Effector memory CD8-positive, alpha-beta T cell (primary cell): Measurements from ENCODE around the gene AFF1.

Experiments
- ATAC-seq: fragments of 150-1000 bp; cut with Tn5 transposase; replicated peaks from 2 replicates; pipeline ENCODE4 v1.10.0; 2021; ENCODE audit warnings: mild to moderate bottlenecking, moderate library complexity
- DNase-seq, 3 experiments: peaks; one replicate each; pipeline ENCODE4 v3.0.0; 2021
- H3K27ac Mint-ChIP-seq, 2 donors: one replicate each; pipeline ENCODE4 v1.8.0; 2022; ENCODE audit warnings: mild to moderate bottlenecking in 2 of 2, mixed read lengths in 2 of 2, moderate library complexity in 2 of 2
- H3K27me3 Mint-ChIP-seq, 2 donors: one replicate each; pipeline ENCODE4 v1.8.0; 2022; ENCODE audit warnings: mixed read lengths in 2 of 2
- H3K36me3 Mint-ChIP-seq: one replicate; pipeline ENCODE4 v1.8.0; 2022; ENCODE audit warnings: mild to moderate bottlenecking, moderate library complexity, mixed read lengths; ENCODE audit not compliant: insufficient read depth
- H3K4me1 Mint-ChIP-seq, 2 donors: one replicate each; pipeline ENCODE4 v1.8.0; 2022; ENCODE audit warnings: low read depth in 2 of 2, mixed read lengths in 2 of 2
- H3K4me3 Mint-ChIP-seq, 2 donors: one replicate each; pipeline ENCODE4 v1.8.0; 2022; ENCODE audit warnings: mild to moderate bottlenecking in 2 of 2, mixed read lengths in 2 of 2, moderate library complexity in 2 of 2
- H3K9me3 Mint-ChIP-seq, 2 donors: one replicate each; pipeline ENCODE4 v1.8.0; 2022; ENCODE audit warnings: mixed read lengths in 2 of 2

Gene AFF1

DNA sequence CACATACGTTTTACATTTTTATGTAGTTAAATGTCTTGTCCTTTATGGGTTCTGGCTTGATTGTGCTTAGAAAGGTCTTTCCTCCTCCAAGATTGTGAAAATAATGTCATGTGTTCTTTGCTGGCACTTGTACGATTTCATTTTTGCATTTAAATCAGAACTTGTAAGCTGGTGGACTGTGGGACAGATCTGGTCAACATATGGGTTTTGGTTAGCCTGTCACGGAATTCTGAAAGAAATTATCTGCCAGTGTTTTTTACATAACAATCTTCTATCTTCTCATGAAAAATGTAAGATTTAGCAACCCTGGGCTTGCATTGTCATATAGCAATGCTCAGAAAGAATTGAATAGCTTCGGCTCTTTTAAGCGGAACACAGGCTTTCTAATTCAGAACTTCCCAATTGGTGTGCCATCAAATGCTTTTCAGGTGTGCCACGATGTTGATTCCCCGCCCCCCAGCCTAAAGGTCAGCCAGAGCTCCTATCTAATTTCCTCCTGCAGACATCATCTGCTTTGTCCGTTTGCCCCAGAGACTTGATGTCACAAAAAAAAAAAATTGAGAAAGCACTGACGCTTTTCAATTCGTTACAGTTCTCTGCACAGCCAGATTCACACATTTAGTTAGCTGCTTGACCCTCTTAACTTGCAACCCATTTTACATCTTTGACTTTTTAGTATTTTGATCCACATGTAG lies 16.2 kb downstream of the AFF1 start:
- H3K36me3 Mint-ChIP-seq: peaks cover 28% of the 10 kb centered on the region
- no peak overlapping the region for H3K4me3 Mint-ChIP-seq
- H3K27ac Mint-ChIP-seq: peak overlapping the region in 1 of 2 donors; percentile 32
- no peak for DNase-seq
- no peaks in the 10 kb centered on the region for H3K9me3 Mint-ChIP-seq
- no peaks in the 10 kb centered on the region for H3K27me3 Mint-ChIP-seq
- peaks cover 30 to 45% of the 10 kb centered on the region in 2 donors for H3K4me1 Mint-ChIP-seq
- ATAC-seq: no peak

DNA sequence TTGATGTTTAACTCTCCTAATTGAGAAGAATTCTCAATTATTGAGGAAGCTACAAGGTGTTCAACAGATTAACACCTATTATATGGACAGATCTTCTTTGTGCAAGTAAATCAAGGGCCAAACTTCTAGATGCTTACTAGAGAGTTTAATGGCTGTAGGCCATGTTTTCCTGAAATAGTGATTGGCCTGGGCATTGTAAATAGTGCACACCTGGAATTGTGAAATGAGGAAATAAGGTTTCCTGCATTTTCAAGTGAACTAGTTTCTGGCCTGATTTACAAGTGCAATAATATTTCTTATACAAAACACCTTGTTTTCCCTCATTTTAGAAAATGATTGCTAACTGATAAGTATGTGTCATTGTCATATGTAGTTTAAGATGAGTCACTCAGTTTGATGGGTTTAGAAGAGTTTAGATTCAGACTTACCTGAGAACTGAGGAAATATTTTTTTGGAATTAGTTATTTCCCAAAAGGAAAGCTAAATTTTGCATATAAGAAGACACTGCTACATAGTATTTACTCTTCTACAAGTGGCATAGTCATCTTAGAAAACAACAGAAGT lies 21.2 kb downstream of the AFF1 start:
- Mint-ChIP-seq H3K9me3 (no peaks in the 10 kb centered on the region), H3K36me3 (peaks cover 18% of the 10 kb centered on the region), H3K27ac (no peak overlapping the region), H3K4me3 (no peak overlapping the region), H3K27me3 (no peaks in the 10 kb centered on the region), H3K4me1 (peaks cover 11 to 16% of the 10 kb centered on the region in 2 donors)
- ATAC-seq (no peak), DNase-seq (no peak)

DNA sequence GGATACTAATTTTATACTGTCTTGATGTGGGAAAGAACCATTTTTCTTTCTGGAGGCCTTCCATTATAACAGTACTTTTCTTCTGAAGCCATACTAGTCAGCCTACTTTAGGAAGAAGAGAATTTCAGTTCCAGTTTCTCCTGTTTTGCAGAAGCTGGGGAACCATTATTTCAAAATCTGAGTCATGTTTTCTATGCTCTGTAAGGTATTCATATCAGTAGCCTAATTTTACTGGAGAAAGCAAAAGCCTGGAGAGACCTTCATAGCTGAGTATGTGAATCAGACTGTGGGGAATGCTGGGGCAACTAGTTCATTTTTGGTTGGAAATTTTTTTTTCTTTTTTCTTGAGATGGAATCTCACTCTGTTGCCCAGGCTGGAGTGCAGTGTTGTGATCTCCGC lies 22.4 kb downstream of the AFF1 start:
- DNase-seq (no peak), ATAC-seq (no peak)
- Mint-ChIP-seq H3K9me3 (no peaks in the 10 kb centered on the region), H3K4me1 (peaks cover 11 to 16% of the 10 kb centered on the region in 2 donors), H3K27me3 (no peaks in the 10 kb centered on the region), H3K4me3 (no peak overlapping the region), H3K36me3 (peaks cover 10% of the 10 kb centered on the region), H3K27ac (no peak overlapping the region)

DNA sequence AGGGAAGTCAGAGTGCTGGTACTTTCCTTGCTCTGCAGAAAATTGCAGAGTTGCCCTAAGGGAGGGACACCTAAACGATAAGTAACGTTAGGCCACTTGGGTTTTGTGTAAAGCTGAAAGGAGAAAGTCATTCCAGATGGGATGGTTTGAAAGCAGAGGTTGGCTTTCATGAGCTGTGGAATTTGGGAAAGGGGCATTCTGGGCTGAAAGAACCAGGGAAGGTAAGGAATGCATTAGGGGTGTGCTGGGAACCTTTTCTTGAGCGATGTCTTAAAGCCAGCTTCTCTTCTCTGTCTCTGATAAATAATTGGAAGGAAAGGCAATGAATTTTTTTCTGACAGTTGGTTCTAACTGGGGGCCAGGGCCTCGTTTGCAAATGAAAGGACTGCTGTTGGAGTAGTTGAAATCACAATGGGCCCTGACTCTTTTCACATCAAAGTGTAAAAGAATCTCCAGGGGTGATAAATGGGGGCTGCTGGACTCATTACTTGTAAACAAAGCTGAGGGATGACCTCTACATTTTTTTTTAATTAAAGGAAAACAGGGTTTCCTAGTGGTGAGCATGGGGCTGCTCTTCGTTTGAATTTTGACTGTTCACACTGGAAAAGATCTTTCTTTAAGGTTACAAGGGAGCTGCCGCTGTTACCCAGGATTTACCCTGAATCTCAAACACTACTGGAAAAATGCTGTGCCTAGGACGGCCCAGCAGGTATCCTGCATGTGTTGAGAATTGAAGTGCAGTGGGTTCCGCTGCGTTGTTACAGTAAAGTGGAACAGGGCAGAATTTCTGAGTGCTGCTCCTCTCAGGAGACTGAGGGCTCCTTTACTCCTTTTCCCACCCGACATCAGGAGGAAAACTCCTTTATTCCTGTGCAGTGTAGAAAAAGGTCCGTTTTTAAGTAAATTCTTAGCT lies 25.0 kb downstream of the AFF1 start:
- ATAC-seq: no peak
- Mint-ChIP-seq H3K27ac (peak overlapping the region; percentile 41 to 47), H3K9me3 (no peaks in the 10 kb centered on the region), H3K36me3 (peaks cover 4% of the 10 kb centered on the region), H3K4me1 (peaks cover 7 to 12% of the 10 kb centered on the region in 2 donors), H3K4me3 (no peak overlapping the region), H3K27me3 (no peaks in the 10 kb centered on the region)
- DNase-seq: no peak

DNA sequence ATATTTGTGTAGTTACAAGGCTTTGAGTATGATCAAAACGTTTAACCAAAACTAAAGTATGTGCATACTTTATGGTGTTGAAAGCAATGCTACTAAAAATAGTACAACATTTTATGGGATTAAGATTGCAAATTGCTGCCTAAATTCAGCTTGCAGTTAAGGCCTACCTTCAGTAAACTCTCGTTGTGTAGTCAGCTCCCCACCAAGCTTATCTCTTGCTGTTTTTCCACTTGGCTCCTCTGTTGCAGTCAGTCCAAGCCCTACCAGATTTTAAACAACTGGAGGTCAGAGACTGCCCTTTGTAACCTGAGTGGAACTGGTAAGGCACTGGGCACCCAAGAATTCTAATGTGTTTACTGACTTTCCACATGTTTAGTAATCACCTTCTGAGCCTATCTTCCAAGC lies 25.7 kb downstream of the AFF1 start:
- Mint-ChIP-seq H3K27me3 (no peaks in the 10 kb centered on the region), H3K27ac (no peak overlapping the region), H3K36me3 (peaks cover under 1% of the 10 kb centered on the region), H3K9me3 (no peaks in the 10 kb centered on the region), H3K4me3 (no peak overlapping the region), H3K4me1 (peaks cover 2 to 8% of the 10 kb centered on the region in 2 donors)
- ATAC-seq (no peak), DNase-seq (no peak)

DNA sequence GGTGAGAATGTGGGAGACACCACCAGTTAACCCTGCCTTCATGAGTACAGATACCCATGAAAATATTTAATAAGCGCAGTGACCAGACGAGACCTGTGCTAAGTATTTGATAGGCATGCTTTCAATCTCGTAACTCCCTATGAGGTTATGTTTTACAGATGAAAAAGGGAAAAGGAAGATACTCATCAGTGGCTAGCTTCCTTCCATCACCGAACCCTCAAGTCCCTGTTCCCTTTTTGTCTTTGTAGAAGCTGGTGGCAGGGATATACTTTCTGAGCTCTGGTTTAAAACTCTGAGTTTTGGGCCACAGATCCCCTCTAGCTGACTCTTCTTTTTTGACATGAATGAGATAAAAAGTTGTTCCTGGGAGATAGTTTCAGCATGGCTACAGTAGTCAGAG lies 26.3 kb downstream of the AFF1 start:
- no peak for ATAC-seq
- DNase-seq: no peak
- Mint-ChIP-seq H3K36me3 (no peaks in the 10 kb centered on the region), H3K9me3 (no peaks in the 10 kb centered on the region), H3K4me3 (no peak overlapping the region), H3K27me3 (no peaks in the 10 kb centered on the region), H3K27ac (no peak overlapping the region), H3K4me1 (peaks cover 0 to 9% of the 10 kb centered on the region in 2 donors)

DNA sequence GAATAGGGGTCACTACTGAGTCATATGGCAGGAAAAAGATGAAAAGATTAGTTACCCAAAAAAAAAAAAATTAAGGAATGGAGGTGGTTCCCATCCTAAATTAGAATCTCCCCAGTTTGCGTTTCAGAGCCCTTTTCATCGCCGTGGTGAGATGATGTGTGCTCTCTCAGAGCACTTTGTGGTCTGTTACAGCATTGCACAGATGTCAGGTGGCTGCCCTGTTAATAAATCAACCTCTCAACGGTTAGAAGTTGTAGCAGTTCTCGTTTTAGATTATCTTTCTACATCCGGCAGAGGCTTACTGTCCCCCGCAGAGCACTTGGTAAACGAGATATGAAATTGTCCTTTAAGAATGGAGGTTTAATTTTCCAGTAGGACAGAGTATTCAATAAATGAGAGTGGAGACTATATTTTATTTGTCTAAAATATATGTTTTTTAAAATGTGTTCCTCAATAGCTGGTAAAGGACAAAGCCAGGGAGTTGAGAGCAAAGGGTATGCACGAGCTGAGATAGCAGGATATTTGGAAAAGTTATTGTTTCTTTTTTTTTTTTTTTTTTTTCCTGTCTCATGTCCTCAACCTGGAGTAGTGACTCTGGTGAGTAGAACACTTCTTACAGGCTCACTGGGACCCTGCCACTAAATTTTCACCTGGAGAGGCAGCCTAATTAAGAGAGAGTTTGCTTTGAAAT lies 26.9 kb downstream of the AFF1 start:
- Mint-ChIP-seq H3K4me3 (no peak overlapping the region), H3K36me3 (no peaks in the 10 kb centered on the region), H3K9me3 (no peaks in the 10 kb centered on the region), H3K4me1 (peaks cover 0 to 9% of the 10 kb centered on the region in 2 donors), H3K27me3 (no peaks in the 10 kb centered on the region), H3K27ac (no peak overlapping the region)
- no peak for DNase-seq
- peak; percentile 46 for ATAC-seq

DNA sequence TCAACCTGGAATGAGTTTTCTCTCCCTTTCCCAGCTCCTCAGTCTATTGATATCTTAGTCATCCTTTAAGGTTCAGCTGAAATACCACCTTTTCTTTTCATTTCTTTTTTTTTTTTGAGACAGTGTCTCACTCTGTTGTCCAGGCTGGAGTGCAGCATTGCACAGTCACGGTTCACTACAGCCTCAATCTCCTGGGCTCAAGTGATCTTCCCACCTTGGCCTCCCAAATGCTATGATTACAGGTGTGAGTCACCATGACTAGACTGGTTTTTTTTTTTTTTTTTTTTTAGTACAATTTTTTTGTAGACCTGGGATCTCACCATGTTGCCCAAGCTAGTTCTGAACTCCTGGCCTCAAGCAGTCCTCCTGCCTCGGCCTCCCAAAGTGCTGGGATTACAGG lies 28.9 kb downstream of the AFF1 start:
- Mint-ChIP-seq H3K27ac (no peak overlapping the region), H3K4me3 (no peak overlapping the region), H3K9me3 (no peaks in the 10 kb centered on the region), H3K4me1 (peaks cover 0 to 9% of the 10 kb centered on the region in 2 donors), H3K27me3 (no peaks in the 10 kb centered on the region), H3K36me3 (no peaks in the 10 kb centered on the region)
- DNase-seq: no peak
- ATAC-seq: no peak

DNA sequence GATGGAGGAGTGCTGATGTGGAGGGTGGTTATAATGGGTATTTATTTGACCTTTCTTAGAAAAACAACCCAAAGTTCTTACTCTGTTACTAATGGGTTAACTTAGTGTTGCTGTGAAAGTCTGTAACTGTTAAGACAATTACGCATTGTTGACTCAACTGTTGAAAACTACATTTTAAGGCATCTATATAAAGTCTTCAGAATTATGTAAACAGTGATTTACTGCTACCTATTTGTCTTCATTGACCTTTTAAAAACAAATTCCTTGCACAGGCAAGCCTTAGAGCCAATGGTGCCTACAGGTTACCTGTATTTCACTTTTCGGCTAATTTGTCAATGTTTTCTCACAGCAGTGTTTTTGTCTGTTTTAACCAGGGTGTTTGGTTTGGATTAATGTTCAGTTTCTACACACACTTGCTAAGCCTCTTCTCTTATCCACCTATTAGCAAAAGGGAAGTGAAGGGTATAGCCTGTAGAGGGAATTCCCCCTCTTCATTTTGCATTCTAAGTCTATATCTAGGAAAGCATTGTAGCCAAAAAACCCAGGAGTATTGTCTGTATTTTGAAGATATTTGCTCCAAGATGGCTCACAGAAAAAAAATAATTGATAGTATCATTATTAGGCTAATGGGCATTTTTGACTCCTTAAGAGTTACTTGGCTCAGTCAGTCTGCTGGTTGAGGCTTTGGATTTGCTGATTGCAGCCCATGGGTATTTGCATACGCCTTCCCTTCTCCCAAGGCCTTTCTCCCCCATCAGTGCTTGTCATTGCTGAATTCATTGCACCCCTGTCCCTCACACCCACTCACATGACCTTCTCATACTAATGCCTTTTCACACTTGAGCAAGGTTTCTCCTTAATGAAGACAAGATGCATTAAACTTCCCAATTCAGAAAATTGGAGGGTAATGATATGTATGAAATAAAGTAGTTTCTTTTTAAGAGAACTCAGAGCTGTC lies 30.5 kb downstream of the AFF1 start:
- H3K27me3 Mint-ChIP-seq: no peaks in the 10 kb centered on the region

DNA sequence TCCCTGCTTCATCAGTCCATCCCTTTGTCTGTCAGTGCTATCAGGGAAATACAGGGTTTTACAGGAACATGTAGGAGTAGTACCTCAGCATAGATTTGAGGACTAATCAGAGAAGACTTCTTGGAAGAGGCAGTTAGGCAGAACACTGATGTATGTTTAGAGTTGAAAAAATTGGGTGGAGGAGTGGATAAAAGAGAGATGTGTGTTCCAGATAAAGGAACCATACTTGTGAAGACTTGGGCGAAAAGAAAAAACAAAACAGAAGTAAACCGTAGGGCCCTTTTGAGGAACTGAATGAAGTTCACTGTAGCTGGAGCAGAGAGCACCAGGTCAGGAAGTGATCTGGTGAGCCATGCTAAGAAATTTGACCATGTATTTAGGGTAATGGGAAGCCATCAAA lies 32.3 kb downstream of the AFF1 start:
- no peak for ATAC-seq
- DNase-seq: no peak
- H3K27ac Mint-ChIP-seq: no peak overlapping the region
- H3K36me3 Mint-ChIP-seq: peaks cover 3% of the 10 kb centered on the region
- peaks cover 10 to 14% of the 10 kb centered on the region in 2 donors for H3K4me1 Mint-ChIP-seq
- no peaks in the 10 kb centered on the region for H3K9me3 Mint-ChIP-seq
- H3K4me3 Mint-ChIP-seq: no peak overlapping the region
- no peaks in the 10 kb centered on the region for H3K27me3 Mint-ChIP-seq

More for the DNA sequence above, 30.5 kb downstream of the AFF1 start:
- no peak for DNase-seq
- Mint-ChIP-seq H3K4me1 (peaks cover 0 to 4% of the 10 kb centered on the region in 2 donors), H3K9me3 (no peaks in the 10 kb centered on the region), H3K36me3 (no peaks in the 10 kb centered on the region), H3K27ac (no peak overlapping the region), H3K4me3 (no peak overlapping the region)
- ATAC-seq: no peak

DNA sequence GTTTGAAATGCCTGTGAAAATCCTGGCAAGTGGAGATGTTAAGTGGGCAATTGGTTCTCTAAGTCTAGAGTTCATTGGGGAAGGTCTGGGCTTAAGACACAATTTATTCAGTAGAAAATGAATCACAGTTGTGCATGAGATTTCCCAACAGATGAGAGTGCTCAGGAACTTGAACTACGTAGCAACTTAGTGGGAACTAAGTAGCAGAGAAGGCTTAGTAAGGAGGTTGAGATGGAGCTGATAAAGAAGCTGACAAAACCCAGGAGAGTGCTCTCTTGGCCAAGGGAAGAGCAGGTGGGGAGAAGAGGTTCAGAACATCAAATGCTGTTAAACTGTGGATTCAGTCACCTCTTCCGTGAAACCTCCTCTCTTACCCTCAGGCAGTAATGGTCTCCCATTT lies 33.0 kb downstream of the AFF1 start:
- ATAC-seq (no peak), DNase-seq (no peak)
- Mint-ChIP-seq H3K27me3 (no peaks in the 10 kb centered on the region), H3K4me3 (no peak overlapping the region), H3K9me3 (no peaks in the 10 kb centered on the region), H3K27ac (no peak overlapping the region), H3K36me3 (peaks cover 3% of the 10 kb centered on the region), H3K4me1 (peaks cover 13 to 15% of the 10 kb centered on the region in 2 donors)

DNA sequence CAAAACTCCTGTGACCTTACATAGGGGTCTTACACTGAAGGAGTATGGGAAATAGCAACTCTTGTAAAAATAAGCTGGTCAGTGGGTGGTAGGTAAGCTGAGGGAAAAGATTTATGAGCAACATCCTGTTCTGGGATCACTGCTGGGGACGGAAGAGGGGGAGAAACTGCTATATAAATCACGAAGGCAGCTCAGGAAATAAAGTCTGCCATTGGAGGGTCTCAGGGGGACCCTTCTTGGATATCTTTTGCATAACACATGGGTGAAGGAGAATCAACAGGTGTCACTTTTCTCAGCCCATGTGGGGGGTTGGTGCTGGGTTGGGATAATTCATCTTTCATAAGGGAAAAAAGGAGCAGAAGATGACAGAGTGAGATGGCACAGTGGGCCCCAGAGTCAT lies 33.7 kb downstream of the AFF1 start:
- H3K27me3 Mint-ChIP-seq: no peaks in the 10 kb centered on the region
- peaks cover 15 to 17% of the 10 kb centered on the region in 2 donors for H3K4me1 Mint-ChIP-seq
- peaks cover 3% of the 10 kb centered on the region for H3K36me3 Mint-ChIP-seq
- ATAC-seq (no peak), DNase-seq (no peak)
- H3K27ac Mint-ChIP-seq: no peak overlapping the region
- no peaks in the 10 kb centered on the region for H3K9me3 Mint-ChIP-seq
- H3K4me3 Mint-ChIP-seq: no peak overlapping the region
